ENCODE results near the gene CAVIN2. TPM values are rescaled to one million over a fixed set of nuclear protein-coding genes. Genes with fewer than 3 reads are reported as not detected.

Gene CAVIN2
- total and polyA plus RNA-seq, 9 of the 15 experiments (the other 6 are each of a cell fraction or from before 2014, with no cell fraction given) = 20.6 to 92.4 (median 69.0) TPM

GRCh38 chr2:191860760-191861466 lies 14.0 kb upstream of the CAVIN2 start:
- DNase-seq (ENCODE audit: extremely low read depth in 1 of 4, low spot score in 3 of 4) (no peak), ATAC-seq (no peak), FAIRE-seq (no peak)
- no peaks in the 10 kb centered on the region for H3K9me1 ChIP-seq (ENCODE audit: control insufficient read depth, insufficient read depth, low read length)
- in situ Hi-C loops (cut with MboI) (no loop called here), intact Hi-C loops (cut with micrococcal nuclease) (loop anchor here (10.0 kb wide), 1 partner anchor 164 kb away; no protein-coding TSS in a partner anchor)
- H3K4me1 ChIP-seq (replicated peaks in 1 of 2; ENCODE audit: control insufficient read depth in 2 of 2, insufficient read depth in 2 of 2, low read length in 2 of 2) = peaks cover 0 to 22% of the 10 kb centered on the region in 2 experiments; a peak in 2 of 5 replicates
- peaks cover 29% of the 10 kb centered on the region for H3K79me2 ChIP-seq (ENCODE audit: control insufficient read depth, insufficient read depth, low read length)
- no TSS peak for BruUV-seq (replicated peaks)
- no peak overlapping the region for H3K9ac ChIP-seq (ENCODE audit: insufficient read depth in 1 of 2, low read depth in 2 of 2, low read length in 2 of 2)
- H3K4me3 ChIP-seq = no peak overlapping the region
- no peaks in the 10 kb centered on the region for H3K27me3 ChIP-seq (ENCODE audit: control insufficient read depth in 2 of 2, insufficient read depth in 2 of 2, low read length in 2 of 2)
- no peak overlapping the region for H3K4me2 ChIP-seq (ENCODE audit: insufficient read depth, low read length)
- no peaks in the 10 kb centered on the region for H4K20me1 ChIP-seq (replicated peaks; ENCODE audit: control insufficient read depth, insufficient read depth, low read length)
- H3K27ac ChIP-seq (ENCODE audit: extremely low read depth, low read depth, low read length) = no peak overlapping the region
- no peak for TF ChIP-seq MLX (CRISPR knock-in tag; conservative IDR thresholded peaks at IDR 0.05)
- peak; percentile 66; the same call in 1 of the 2 replicates for TF ChIP-seq ZNF12 (CRISPR knock-in tag; IDR thresholded peaks at IDR 0.05)
- ChIA-PET POLR2A (no interaction called here), CTCF (ENCODE audit: low intra/inter-chr PET ratio) (no interaction called here)
- H2AFZ ChIP-seq (ENCODE audit: low read depth, low read length) = 0 out of 2 replicates have a peak overlapping the region, but pooled peaks have one; percentile 32
- peaks cover 6% of the 10 kb centered on the region; the same call in 1 of the 3 replicates for H3K36me3 ChIP-seq (ENCODE audit: control insufficient read depth, insufficient read depth, low read length)
- 100% methylated on average over 1 of the region's 1 CpG for WGBS (ENCODE audit: insufficient coverage, low coverage, missing lambda C conversion rate)
- H3K9me3 ChIP-seq (replicated peaks; ENCODE audit: control insufficient read depth, insufficient read depth, low read depth, low read length) = no peaks in the 10 kb centered on the region

DNA sequence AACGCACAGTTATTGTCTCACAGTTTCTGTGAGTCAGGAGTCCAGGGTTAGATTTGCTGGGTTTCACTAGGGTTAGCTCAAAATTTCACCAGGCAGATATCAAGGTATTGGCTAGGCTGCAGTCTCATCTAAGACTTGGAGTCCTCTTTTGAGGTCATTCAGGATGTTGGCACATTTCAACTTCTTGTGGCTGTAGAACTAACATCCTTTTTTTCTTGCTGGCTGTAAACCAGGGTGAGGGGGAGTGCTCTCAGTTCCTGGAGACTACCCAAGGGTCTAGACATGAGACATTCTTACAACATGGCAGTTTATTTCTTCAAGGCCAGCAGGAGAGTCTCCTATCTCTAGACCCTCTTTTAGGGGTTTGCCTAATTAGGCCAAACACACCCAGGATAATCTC lies 12.8 kb upstream of the CAVIN2 start:
- Histone ChIP-seq H3K4me3 (no peak overlapping the region), H3K27ac (ENCODE audit: extremely low read depth, low read depth, low read length) (no peak overlapping the region), H3K27me3 (ENCODE audit: control insufficient read depth in 2 of 2, insufficient read depth in 2 of 2, low read length in 2 of 2) (no peaks in the 10 kb centered on the region), H3K9me1 (ENCODE audit: control insufficient read depth, insufficient read depth, low read length) (no peaks in the 10 kb centered on the region), H4K20me1 (replicated peaks; ENCODE audit: control insufficient read depth, insufficient read depth, low read length) (no peaks in the 10 kb centered on the region), H3K79me2 (ENCODE audit: control insufficient read depth, insufficient read depth, low read length) (peaks cover 32% of the 10 kb centered on the region), H3K4me2 (ENCODE audit: insufficient read depth, low read length) (no peak overlapping the region), H2AFZ (ENCODE audit: low read depth, low read length) (no peak overlapping the region), H3K9ac (ENCODE audit: insufficient read depth in 1 of 2, low read depth in 2 of 2, low read length in 2 of 2) (no peak overlapping the region), H3K4me1 (replicated peaks in 1 of 2; ENCODE audit: control insufficient read depth in 2 of 2, insufficient read depth in 2 of 2, low read length in 2 of 2) (peaks cover 0 to 20% of the 10 kb centered on the region in 2 experiments; a peak in 2 of 5 replicates), H3K36me3 (ENCODE audit: control insufficient read depth, insufficient read depth, low read length) (peaks cover under 1% of the 10 kb centered on the region; the same call in 1 of the 3 replicates), H3K9me3 (replicated peaks; ENCODE audit: control insufficient read depth, insufficient read depth, low read depth, low read length) (no peaks in the 10 kb centered on the region)
- FAIRE-seq = no peak
- POLR2A ChIA-PET = interaction anchor here (1.4 kb wide), 1 partner anchor 13 kb away, joined by 4 read pairs; the partner anchor contains the start of gene CAVIN2
- no peak for DNase-seq (ENCODE audit: extremely low read depth in 1 of 4, low spot score in 3 of 4)
- intact Hi-C loops (cut with micrococcal nuclease) = loop anchor here (10.0 kb wide), 1 partner anchor 165 kb away; no protein-coding TSS in a partner anchor
- 88% methylated on average over 1 of the region's 1 CpG for WGBS (ENCODE audit: insufficient coverage, low coverage, missing lambda C conversion rate)
- ATAC-seq = no peak
- CTCF ChIA-PET (ENCODE audit: low intra/inter-chr PET ratio) = no interaction called here
- BruUV-seq (replicated peaks) = no TSS peak
- in situ Hi-C loops (cut with MboI) = no loop called here
- TF ChIP-seq ZFP30 (CRISPR knock-in tag; IDR thresholded peaks at IDR 0.05; ENCODE audit: borderline replicate concordance) = no peak
- no peak for TF ChIP-seq DACH1 (IDR thresholded peaks at IDR 0.05; ENCODE audit: partially characterized antibody)
- TF ChIP-seq C11orf30 (IDR thresholded peaks at IDR 0.05; ENCODE audit: low read depth) = no peak
- no peak for TF ChIP-seq STAT5B (CRISPR knock-in tag; IDR thresholded peaks at IDR 0.05)
- no peak for TF ChIP-seq NR2C1 (IDR thresholded peaks at IDR 0.05)
- no peak for TF ChIP-seq NR2C1 (tag; IDR thresholded peaks at IDR 0.05)
- TF ChIP-seq KLF6 (CRISPR knock-in tag; IDR thresholded peaks at IDR 0.05; ENCODE audit: borderline replicate concordance) = no peak
- no peak for TF ChIP-seq PRPF4 (IDR thresholded peaks at IDR 0.05; ENCODE audit: insufficient read depth, low read depth, low read length, poor library complexity, severe bottlenecking)
- no peak for TF ChIP-seq IRF2 (CRISPR knock-in tag; IDR thresholded peaks at IDR 0.05)

All from K562 (cell line).